A549 (cell line): Measurements from ENCODE around the gene GABBR2.

Source experiments
- CEBPB ChIP-seq, 2 experiments: fragments of >200 bp in 1 of 2; sonication (Bioruptor Twin) in 1 of 2; formaldehyde crosslinking in 1 of 2; IDR thresholded peaks; 2 replicates each; pipeline ENCODE4 v1.6.1; 2012 to 2016
- CTCF ChIP-seq: fragments of >200 bp; sonication (Bioruptor Twin); formaldehyde crosslinking; IDR thresholded peaks from 3 replicates; pipeline ENCODE4 v1.5.1; 2016
- EP300 ChIP-seq, 2 experiments: fragments of >200 bp; sonication (Bioruptor Twin); formaldehyde crosslinking; IDR thresholded peaks; 2 replicates in 1 of 2; 3 replicates in 1 of 2; pipeline ENCODE4 v1.6.1; 2016 to 2017
- JUN ChIP-seq, 2 experiments: fragments of >200 bp; sonication (Bioruptor Twin); formaldehyde crosslinking; IDR thresholded peaks; 2 replicates in 1 of 2; 3 replicates in 1 of 2; pipeline ENCODE4 v1.6.1; 2016 to 2017
- MAX ChIP-seq: IDR thresholded peaks from 2 replicates; pipeline ENCODE4 v1.6.1; 2012
- NPAS2 ChIP-seq: fragments of 250-450 bp; sonication (Bioruptor Pico); IDR thresholded peaks from 2 replicates; pipeline ENCODE4 v1.8.0; 2022; ENCODE audit warnings: mild to moderate bottlenecking, moderate library complexity, borderline replicate concordance
- POLR2A ChIP-seq: IDR thresholded peaks from 2 replicates; pipeline ENCODE4 v1.6.1; 2012; ENCODE audit warnings: mild to moderate bottlenecking, low read length
- RAD21 ChIP-seq, 2 experiments: fragments of >200 bp in 1 of 2; sonication (Bioruptor Twin) in 1 of 2; formaldehyde crosslinking in 1 of 2; IDR thresholded peaks in 1 of 2; conservative IDR thresholded peaks in 1 of 2; 2 replicates in 1 of 2; 3 replicates in 1 of 2; pipeline ENCODE4 v1.6.1; 2012 to 2018; ENCODE audit warnings: inconsistent platforms in 1 of 2
- SREBF2 ChIP-seq: fragments of 450-650 bp; IDR thresholded peaks from 2 replicates; pipeline ENCODE4 v1.6.1; 2014; ENCODE audit warnings: mild to moderate bottlenecking, moderate library complexity

DNA sequence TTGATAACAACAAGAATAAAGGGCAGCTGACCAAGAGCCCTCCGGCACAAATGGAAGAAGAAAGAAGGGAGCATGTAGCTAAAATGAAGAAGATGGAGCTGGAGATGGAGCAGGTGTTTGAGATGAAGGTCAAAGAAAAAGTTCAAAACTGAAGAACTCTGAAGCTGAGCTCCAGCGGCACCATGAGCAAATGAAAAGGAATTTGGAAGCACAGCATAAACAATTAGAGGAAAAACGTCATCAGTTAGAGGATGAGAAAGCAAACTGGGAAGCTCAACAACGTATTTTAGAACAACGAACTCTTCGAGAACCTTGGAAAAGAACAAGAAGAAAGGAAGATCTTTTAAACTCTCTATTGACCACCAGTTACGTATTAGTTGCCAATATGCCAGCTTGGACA, 100.9 kb downstream of the GABBR2 start:
- no peak for TF ChIP-seq EP300 (IDR thresholded peaks at IDR 0.05)
- TF ChIP-seq CEBPB (IDR thresholded peaks at IDR 0.05), result no peak
- no peak for TF ChIP-seq NPAS2 (CRISPR knock-in tag)
- no peak for TF ChIP-seq CTCF
- no peak for TF ChIP-seq POLR2A
- no peak for TF ChIP-seq RAD21 (conservative IDR thresholded peaks at IDR 0.05 in 1 of 2, IDR thresholded peaks at IDR 0.05 in 1 of 2)
- no peak for TF ChIP-seq MAX
- TF ChIP-seq JUN (IDR thresholded peaks at IDR 0.05), result no peak
- TF ChIP-seq SREBF2, result no peak
